GM08714 (cell line): ENCODE data around the gene LPP.

Source experiments
- H3K4me3 ChIP-seq: fragments of 200-500 bp; sonication (Bioruptor generic); 2 replicates; pipeline ENCODE4 v1.5.1; 2014; ENCODE audit warnings: mild to moderate bottlenecking, low read length, inconsistent platforms
- ZNF274 ChIP-seq: IDR thresholded peaks from 2 replicates; pipeline ENCODE4 v1.6.1; 2012; ENCODE audit warnings: mild to moderate bottlenecking, low read depth, low read length

The LPP gene

GRCh38 chr3:188295876-188296275, 141.9 kb downstream of the LPP start:
- H3K4me3 ChIP-seq, result no peak overlapping the region
- no peak for TF ChIP-seq ZNF274

- no peak for TF ChIP-seq ZNF274
Measured at GRCh38 chr3:188296761-188297612, 143.0 kb downstream of the LPP start.

GRCh38 chr3:188298585-188298984, 144.6 kb downstream of the LPP start:
- no peak overlapping the region for H3K4me3 ChIP-seq
- no peak for TF ChIP-seq ZNF274

More at GRCh38 chr3:188296761-188297612, 143.0 kb downstream of the LPP start:
- no peak overlapping the region for H3K4me3 ChIP-seq

- TF ChIP-seq ZNF274, result no peak
- no peak overlapping the region for H3K4me3 ChIP-seq
Measured at GRCh38 chr3:188299068-188299467, 145.1 kb downstream of the LPP start.

GRCh38 chr3:188299708-188300107, 145.8 kb downstream of the LPP start:
- TF ChIP-seq ZNF274, result no peak

GRCh38 chr3:188301147-188301546, 147.2 kb downstream of the LPP start:
- TF ChIP-seq ZNF274, result no peak

More at GRCh38 chr3:188299708-188300107, 145.8 kb downstream of the LPP start:
- no peak overlapping the region for H3K4me3 ChIP-seq

GRCh38 chr3:188303286-188303799, 149.4 kb downstream of the LPP start:
- no peak overlapping the region for H3K4me3 ChIP-seq
- TF ChIP-seq ZNF274, result no peak

More at GRCh38 chr3:188301147-188301546, 147.2 kb downstream of the LPP start:
- no peak overlapping the region for H3K4me3 ChIP-seq

- no peak overlapping the region for H3K4me3 ChIP-seq
Measured at GRCh38 chr3:188303823-188304222, 149.9 kb downstream of the LPP start.

GRCh38 chr3:188304501-188304900, 150.5 kb downstream of the LPP start:
- H3K4me3 ChIP-seq, result no peak overlapping the region
- no peak for TF ChIP-seq ZNF274

More at GRCh38 chr3:188303823-188304222, 149.9 kb downstream of the LPP start:
- TF ChIP-seq ZNF274, result no peak

GRCh38 chr3:188305220-188305619, 151.3 kb downstream of the LPP start:
- TF ChIP-seq ZNF274, result no peak
- H3K4me3 ChIP-seq, result no peak overlapping the region

GRCh38 chr3:188306435-188307005, 152.6 kb downstream of the LPP start:
- no peak for TF ChIP-seq ZNF274
- H3K4me3 ChIP-seq, result no peak overlapping the region

- no peak overlapping the region for H3K4me3 ChIP-seq
- TF ChIP-seq ZNF274, result no peak
Measured at GRCh38 chr3:188309437-188310269, 155.7 kb downstream of the LPP start.

GRCh38 chr3:188310270-188310710, 156.3 kb downstream of the LPP start:
- TF ChIP-seq ZNF274, result no peak
- no peak overlapping the region for H3K4me3 ChIP-seq

GRCh38 chr3:188315553-188315952, 161.6 kb downstream of the LPP start:
- TF ChIP-seq ZNF274, result no peak
- no peak overlapping the region for H3K4me3 ChIP-seq
